Kidney epithelial cell (primary cell): ENCODE measurements around the gene TRIM71. TPM values are rescaled to one million over a fixed set of nuclear protein-coding genes. Genes with fewer than 3 reads are reported as not detected.

Experiments used
- DNase-seq: peaks from one replicate; pipeline ENCODE4 v3.0.0-alpha.2; 2010; ENCODE audit warnings: low read depth
- H3K27me3 ChIP-seq: 2 replicates; pipeline ENCODE4 v1.6.0; 2011; ENCODE audit warnings: low read length; ENCODE audit not compliant: control insufficient read depth, insufficient read depth
- H3K36me3 ChIP-seq: 2 replicates; pipeline ENCODE4 v1.5.1; 2011; ENCODE audit warnings: low read length; ENCODE audit not compliant: control insufficient read depth, insufficient read depth
- H3K4me3 ChIP-seq: 2 replicates; pipeline ENCODE4 v1.5.1; 2011; ENCODE audit warnings: low read depth, mild to moderate bottlenecking, control low read depth, low read length
- total RNA-seq: library from RNA; depleted of rRNA; stranded (reverse); fragments of >200 nt; gene quantifications from 2 replicates; pipeline ENCODE4 v1.2.3, GENCODE V29; 2015
- TF ChIP-seq, protein P1 (sequence below): IDR thresholded peaks from 2 replicates; pipeline ENCODE4 v1.5.1; 2011; ENCODE audit warnings: mild to moderate bottlenecking, moderate library complexity, low read length, control low read depth, inconsistent platforms; ENCODE audit not compliant: insufficient read depth, poor library complexity, severe bottlenecking

The TRIM71 gene
- total RNA-seq, 1 donor from 2014 or later: 2.4 TPM

DNA sequence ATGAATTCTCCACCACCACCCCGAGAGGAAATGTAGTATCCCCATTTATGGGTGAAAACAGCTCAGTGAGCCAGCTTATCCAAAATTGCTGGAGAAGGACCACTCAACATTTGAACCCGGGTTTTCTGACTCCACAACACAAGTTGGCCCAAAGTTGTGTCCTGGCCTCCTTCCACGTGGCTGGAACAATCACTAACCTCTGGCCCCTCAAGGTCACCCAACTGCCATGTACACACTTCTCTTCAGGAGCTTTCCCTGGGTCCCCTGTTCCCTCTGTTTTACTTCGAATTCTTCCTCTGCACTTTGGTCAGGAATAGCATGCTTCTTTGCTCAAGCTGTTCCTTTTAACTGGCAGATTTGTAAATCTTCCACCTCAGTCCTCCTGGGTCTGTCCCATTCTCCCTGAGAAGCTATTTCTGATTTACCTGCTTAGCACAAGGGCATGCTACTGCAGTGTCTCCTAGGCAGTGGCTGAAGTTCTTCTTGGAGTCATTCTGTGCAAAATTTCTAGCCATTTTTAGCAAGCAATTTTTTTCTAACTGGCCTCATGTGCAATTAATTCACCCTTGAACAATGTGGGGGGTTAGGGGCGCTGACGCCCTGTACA, 39.2 kb downstream of the TRIM71 start:
- DNase-seq: no peak
- Histone ChIP-seq H3K27me3 (no peaks in the 10 kb centered on the region), H3K36me3 (no peaks in the 10 kb centered on the region), H3K4me3 (no peak overlapping the region)
- TF ChIP-seq, protein P1, sequence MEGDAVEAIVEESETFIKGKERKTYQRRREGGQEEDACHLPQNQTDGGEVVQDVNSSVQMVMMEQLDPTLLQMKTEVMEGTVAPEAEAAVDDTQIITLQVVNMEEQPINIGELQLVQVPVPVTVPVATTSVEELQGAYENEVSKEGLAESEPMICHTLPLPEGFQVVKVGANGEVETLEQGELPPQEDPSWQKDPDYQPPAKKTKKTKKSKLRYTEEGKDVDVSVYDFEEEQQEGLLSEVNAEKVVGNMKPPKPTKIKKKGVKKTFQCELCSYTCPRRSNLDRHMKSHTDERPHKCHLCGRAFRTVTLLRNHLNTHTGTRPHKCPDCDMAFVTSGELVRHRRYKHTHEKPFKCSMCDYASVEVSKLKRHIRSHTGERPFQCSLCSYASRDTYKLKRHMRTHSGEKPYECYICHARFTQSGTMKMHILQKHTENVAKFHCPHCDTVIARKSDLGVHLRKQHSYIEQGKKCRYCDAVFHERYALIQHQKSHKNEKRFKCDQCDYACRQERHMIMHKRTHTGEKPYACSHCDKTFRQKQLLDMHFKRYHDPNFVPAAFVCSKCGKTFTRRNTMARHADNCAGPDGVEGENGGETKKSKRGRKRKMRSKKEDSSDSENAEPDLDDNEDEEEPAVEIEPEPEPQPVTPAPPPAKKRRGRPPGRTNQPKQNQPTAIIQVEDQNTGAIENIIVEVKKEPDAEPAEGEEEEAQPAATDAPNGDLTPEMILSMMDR: no peak

DNA sequence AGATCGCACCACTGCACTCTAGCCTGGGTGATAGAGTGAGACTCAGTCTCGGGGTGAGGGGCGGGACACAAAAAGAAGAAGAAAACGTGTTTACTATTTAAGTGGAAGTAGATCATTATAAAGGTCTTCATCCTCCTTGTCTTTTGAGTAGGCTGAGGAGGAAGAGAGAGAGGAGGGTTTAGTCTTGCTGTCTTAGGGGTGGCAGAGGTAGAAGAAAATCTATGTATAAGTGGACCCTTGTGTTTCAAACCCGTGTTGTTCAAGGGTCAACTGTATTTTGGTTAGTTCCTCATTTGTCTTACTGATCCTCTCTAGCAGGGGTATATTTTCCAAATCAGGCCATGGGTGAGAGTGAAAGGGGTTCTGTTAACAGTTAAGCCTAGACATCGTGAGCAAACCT, 40.1 kb downstream of the TRIM71 start:
- Histone ChIP-seq H3K36me3 (no peaks in the 10 kb centered on the region), H3K4me3 (no peak overlapping the region), H3K27me3 (no peaks in the 10 kb centered on the region)
- DNase-seq: no peak
- TF ChIP-seq, protein P1: no peak

DNA sequence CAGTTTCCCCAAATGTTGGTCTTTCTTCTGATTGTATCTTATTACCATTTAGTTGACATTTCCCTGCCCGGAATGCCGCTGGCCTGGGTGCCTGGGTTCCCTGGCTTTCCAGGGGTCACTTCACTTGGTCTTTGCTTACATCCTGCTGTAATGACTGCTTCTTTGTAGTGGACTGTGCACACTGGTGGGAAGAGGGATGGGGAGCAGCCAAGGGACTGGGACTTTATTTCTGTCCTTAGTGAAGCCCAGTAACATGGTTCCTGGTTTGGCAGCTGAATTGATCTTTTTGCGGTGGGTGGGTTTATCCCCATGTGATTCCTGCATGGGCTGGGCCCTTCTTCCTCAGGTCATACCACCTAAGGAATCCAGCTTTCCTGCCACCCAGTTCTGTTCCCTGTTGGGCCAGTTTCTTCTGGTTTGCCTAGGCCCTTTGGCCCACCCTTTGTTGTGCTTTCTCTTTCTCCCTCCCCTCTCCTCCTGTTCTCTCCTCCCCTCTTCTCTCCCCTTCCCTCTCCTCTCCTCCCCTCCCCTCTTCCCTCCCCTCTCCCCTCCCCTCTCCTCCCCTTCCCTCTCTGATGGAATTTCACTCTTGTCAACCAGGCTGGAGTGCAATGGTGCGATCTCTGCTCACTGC, 41.9 kb downstream of the TRIM71 start:
- TF ChIP-seq, protein P1: no peak
- Histone ChIP-seq H3K36me3 (no peaks in the 10 kb centered on the region), H3K27me3 (no peaks in the 10 kb centered on the region), H3K4me3 (no peak overlapping the region)
- DNase-seq: no peak

DNA sequence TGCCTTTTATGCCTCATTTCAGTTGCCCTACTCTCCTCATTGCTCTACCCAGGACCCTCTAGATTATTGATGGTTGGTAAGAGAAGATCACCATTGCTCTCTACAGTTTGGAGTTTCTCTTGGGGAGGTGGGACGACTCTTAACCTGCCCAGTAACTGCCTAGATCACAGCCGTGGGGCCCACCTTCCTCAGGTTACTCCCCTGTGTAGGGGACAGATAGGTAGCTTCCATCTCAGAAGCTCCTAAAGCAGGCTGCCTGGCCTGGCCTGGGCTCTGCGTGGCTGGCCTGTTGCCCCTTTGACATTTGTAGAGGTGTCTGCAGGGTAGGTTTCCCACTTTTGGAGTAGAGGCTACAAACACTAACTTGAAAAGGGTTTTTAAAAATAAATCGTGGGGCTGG, 42.7 kb downstream of the TRIM71 start:
- no peak overlapping the region for H3K4me3 ChIP-seq
- no peaks in the 10 kb centered on the region for H3K36me3 ChIP-seq
- TF ChIP-seq, protein P1: no peak
- no peaks in the 10 kb centered on the region for H3K27me3 ChIP-seq
- DNase-seq: no peak

DNA sequence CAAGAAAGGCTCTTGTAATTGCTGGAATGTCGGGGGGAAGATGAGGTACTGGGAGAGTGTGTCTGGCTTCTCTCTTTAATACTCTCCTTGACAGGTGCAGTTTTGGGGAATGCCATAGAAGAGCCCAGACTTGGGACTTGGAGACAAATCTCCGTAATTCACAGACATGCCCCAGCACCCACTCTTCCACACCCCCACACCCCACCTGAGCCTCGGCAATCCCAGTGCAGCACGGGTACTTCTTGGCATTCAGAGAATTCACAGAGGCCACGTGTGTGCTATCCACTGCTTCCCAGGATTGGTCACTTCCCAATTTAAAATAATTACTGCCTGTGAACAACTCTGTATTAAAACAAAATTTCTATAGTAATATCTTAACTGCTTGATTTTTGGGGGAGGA, 43.9 kb downstream of the TRIM71 start:
- no peak overlapping the region for H3K4me3 ChIP-seq
- DNase-seq: no peak
- no peaks in the 10 kb centered on the region for H3K36me3 ChIP-seq
- TF ChIP-seq, protein P1: no peak
- no peaks in the 10 kb centered on the region for H3K27me3 ChIP-seq
